K562 (cell line): Measurements from ENCODE around the gene VSIG2. TPM values are rescaled to one million over a fixed set of nuclear protein-coding genes. Genes with fewer than 3 reads are reported as not detected.

Source experiments
- ATAC-seq: fragments of 200-7000 bp; cut with Tn5 transposase; 3 replicates; pipeline ENCODE4 v1.9.1; 2020; ENCODE audit warnings: moderate library complexity
- BruUV-seq: library from RNA; stranded (reverse); fragments of 400-500 nt; replicated peaks from 2 replicates; lab custom pipeline; 2021; lab: Mats Ljungman, UMichigan
- CTCF ChIA-PET: fragments of 300-600 bp; formaldehyde crosslinking; extraction: SDS; loops from one replicate; lab custom pipeline; 2021; ENCODE audit warnings: low intra/inter-chr PET ratio; lab: Yijun Ruan, JAX
- POLR2A ChIA-PET: fragments of 300-600, 350-650 bp; sonication (Branson Sonifier 250); formaldehyde crosslinking; extraction: SDS; loops from one replicate; lab custom pipeline; 2021; ENCODE audit warnings: antibody characterized with exemption, inconsistent platforms; lab: Yijun Ruan, JAX
- DNase-seq, 4 experiments: peaks; one replicate each; pipeline versions ENCODE4 v3.0.0 to v3.0.0-alpha.2; 2011 to 2018; ENCODE audit warnings: low spot score in 3 of 4, mixed read lengths in 3 of 4; ENCODE audit errors: extremely low read depth in 1 of 4
- FAIRE-seq: peaks from 2 replicates; lab custom pipeline; 2011; peaks lifted over from hg19 to GRCh38; lab: Jason Lieb, UNC
- H2AFZ ChIP-seq: 2 replicates; pipeline ENCODE4 v1.6.0; 2011; ENCODE audit warnings: low read depth, low read length, control low read depth, inconsistent platforms
- H3K27ac ChIP-seq: fragments of 200-600 bp; 3 replicates; pipeline ENCODE4 v1.8.0; 2011; ENCODE audit warnings: low read depth, mild to moderate bottlenecking, control low read depth, inconsistent platforms, low read length, moderate library complexity, mixed read lengths; ENCODE audit errors: extremely low read depth
- H3K27me3 ChIP-seq, 2 experiments: fragments of 300-600 bp in 1 of 2; 2 replicates in 1 of 2; 3 replicates in 1 of 2; pipeline versions ENCODE4 v1.6.0 to v1.8.0; 2011; ENCODE audit warnings: inconsistent platforms in 2 of 2, low read length in 2 of 2, mild to moderate bottlenecking in 1 of 2, mixed read lengths in 1 of 2, moderate library complexity in 1 of 2; ENCODE audit not compliant: control insufficient read depth in 2 of 2, insufficient read depth in 2 of 2
- H3K36me3 ChIP-seq: fragments of 300-600 bp; 3 replicates; pipeline ENCODE4 v1.8.0; 2011; ENCODE audit warnings: mild to moderate bottlenecking, low read length, inconsistent platforms; ENCODE audit not compliant: control insufficient read depth, insufficient read depth
- H3K4me1 ChIP-seq, 2 experiments: fragments of 200-600 bp in 1 of 2; replicated peaks in 1 of 2; 2 replicates in 1 of 2; 3 replicates in 1 of 2; pipeline versions ENCODE4 v1.5.1 to v1.8.0; 2011; ENCODE audit warnings: inconsistent platforms in 2 of 2, low read length in 2 of 2, mild to moderate bottlenecking in 1 of 2, mixed read lengths in 1 of 2, moderate library complexity in 1 of 2; ENCODE audit not compliant: control insufficient read depth in 2 of 2, insufficient read depth in 2 of 2
- H3K4me2 ChIP-seq: 2 replicates; pipeline ENCODE4 v1.6.1; 2011; ENCODE audit warnings: low read length, control low read depth, inconsistent platforms, mixed read lengths; ENCODE audit not compliant: insufficient read depth
- H3K4me3 ChIP-seq: fragments of 200-600 bp; sonication (generic), shearing (Covaris generic); 2 replicates; pipeline ENCODE4 v1.5.1; 2016; ENCODE audit warnings: control low read depth, inconsistent platforms
- H3K79me2 ChIP-seq: fragments of 200-600 bp; 3 replicates; pipeline ENCODE4 v1.8.0; 2011; ENCODE audit warnings: low read length, inconsistent platforms; ENCODE audit not compliant: control insufficient read depth, insufficient read depth
- H3K9ac ChIP-seq, 2 experiments: 2 replicates each; pipeline versions ENCODE4 v1.6.0 to v1.6.1; 2011; ENCODE audit warnings: low read depth in 2 of 2, low read length in 2 of 2, control low read depth in 1 of 2, inconsistent platforms in 1 of 2, mild to moderate bottlenecking in 1 of 2, mixed read lengths in 1 of 2; ENCODE audit not compliant: insufficient read depth in 1 of 2
- H3K9me1 ChIP-seq: one replicate; pipeline ENCODE4 v1.6.0; 2011; ENCODE audit warnings: inconsistent platforms, mild to moderate bottlenecking, low read length, moderate library complexity; ENCODE audit not compliant: control insufficient read depth, insufficient read depth
- H3K9me3 ChIP-seq: replicated peaks from 2 replicates; pipeline ENCODE4 v1.5.1; 2011; ENCODE audit warnings: low read depth, low read length, inconsistent platforms; ENCODE audit not compliant: control insufficient read depth, insufficient read depth
- H4K20me1 ChIP-seq: replicated peaks from 2 replicates; pipeline ENCODE4 v1.6.1; 2011; ENCODE audit warnings: low read length, inconsistent platforms, mixed read lengths; ENCODE audit not compliant: control insufficient read depth, insufficient read depth
- BACH1 ChIP-seq: fragments of 200-800 bp; sonication (Bioruptor generic); IDR thresholded peaks from 2 replicates; pipeline ENCODE4 v1.6.1; 2016; ENCODE audit warnings: missing genetic modification characterization, missing compliant biosample characterization
- COPS2 ChIP-seq: fragments of 450-650 bp; conservative IDR thresholded peaks from 2 replicates; pipeline ENCODE4 v1.6.1; 2016; ENCODE audit warnings: mild to moderate bottlenecking, moderate library complexity
- KLF16 ChIP-seq: IDR thresholded peaks from 2 replicates; pipeline ENCODE4 v1.6.1; 2016; ENCODE audit warnings: antibody characterized with exemption
- MAZ ChIP-seq, 2 experiments: fragments of 450-650 bp in 1 of 2; sonication (generic) in 1 of 2; formaldehyde crosslinking; IDR thresholded peaks in 1 of 2; conservative IDR thresholded peaks in 1 of 2; 2 replicates each; pipeline versions ENCODE4 v1.4.0 to v1.5.0; 2020; ENCODE audit warnings: mild to moderate bottlenecking in 1 of 2, missing genetic modification reagents in 1 of 2
- MIER1 ChIP-seq: fragments of 450-650 bp; IDR thresholded peaks from 2 replicates; pipeline ENCODE4 v1.6.1; 2016; ENCODE audit warnings: antibody characterized with exemption, mild to moderate bottlenecking, low read depth
- MLX ChIP-seq, 2 experiments: fragments of 450-650 bp in 1 of 2; sonication (generic) in 1 of 2; formaldehyde crosslinking; conservative IDR thresholded peaks; 2 replicates each; pipeline versions ENCODE4 v1.4.0 to v1.8.1; 2020 to 2022; ENCODE audit warnings: mild to moderate bottlenecking in 1 of 2, missing genetic modification reagents in 1 of 2
- RBBP5 ChIP-seq: fragments of 200-600 bp; sonication (generic); IDR thresholded peaks from 2 replicates; pipeline ENCODE4 v1.6.1; 2012; ENCODE audit warnings: borderline replicate concordance, mild to moderate bottlenecking, low read length, control low read depth, inconsistent platforms; ENCODE audit not compliant: insufficient read depth, poor library complexity, severe bottlenecking
- RBM17 ChIP-seq: fragments of 200-400 bp; formaldehyde crosslinking; IDR thresholded peaks from 2 replicates; pipeline ENCODE4 v1.6.1; 2017; ENCODE audit warnings: low read depth, mild to moderate bottlenecking, low read length, borderline replicate concordance
- ZBTB11 ChIP-seq, 3 experiments: fragments of 200-800 bp in 1 of 3; fragments of 250-450 bp in 1 of 3; fragments of 450-650 bp in 1 of 3; sonication (Bioruptor Pico) in 1 of 3; sonication (Bioruptor generic) in 1 of 3; formaldehyde crosslinking in 1 of 3; IDR thresholded peaks; 2 replicates each; pipeline versions ENCODE4 v1.6.1 to v1.8.0; 2016 to 2022; ENCODE audit warnings: mild to moderate bottlenecking in 2 of 3, missing genetic modification characterization in 2 of 3, missing compliant biosample characterization in 1 of 3, moderate library complexity in 1 of 3
- ZC3H4 ChIP-seq: sonication (generic); formaldehyde crosslinking; IDR thresholded peaks from 2 replicates; pipeline ENCODE4 v1.9.0; 2021; ENCODE audit warnings: missing genetic modification reagents, borderline replicate concordance
- ZFP36 ChIP-seq: fragments of 150-350 bp; IDR thresholded peaks from 2 replicates; pipeline ENCODE4 v1.6.1; 2018; ENCODE audit warnings: low read length, low read depth; ENCODE audit not compliant: partially characterized antibody
- ZNF398 ChIP-seq: fragments of 250-450 bp; sonication (Bioruptor Pico); IDR thresholded peaks from 2 replicates; pipeline ENCODE4 v1.8.0; 2021; ENCODE audit warnings: moderate library complexity, mild to moderate bottlenecking, inconsistent platforms
- WGBS: fragments of 100-300 bp; shearing (Covaris generic); methylation state at CpG from one replicate; pipeline ENCODE4 v1.1.6; 2016; ENCODE audit warnings: low coverage, mixed read lengths; ENCODE audit not compliant: insufficient coverage; ENCODE audit errors: missing lambda C conversion rate; 5-methylcytosine and 5-hydroxymethylcytosine counted together
- in situ Hi-C: fragments of 300-500 bp; cut with MboI; formaldehyde crosslinking; loops from 4 replicates; pipeline ENCODE4 v1.15.0; 2018; ENCODE audit warnings: inconsistent platforms, mixed read lengths
- intact Hi-C: fragments of 100-400 bp; cut with micrococcal nuclease; formaldehyde crosslinking; loops from 2 replicates; pipeline ENCODE4 v1.14.2; 2022
- polyA plus RNA-seq, 8 experiments: library from polyadenylated mRNA; depleted of rRNA in 4 of 8; stranded (reverse) in 5 of 8; unstranded in 3 of 8; fragments of >200 nt; fragmentation: Nextera tagmentation in 2 of 8; fragmentation: Illumina TruSeq in 1 of 8; extraction: Ambion mirVana in 2 of 8; extraction: Trizol in 1 of 8; gene quantifications; 2 replicates each; pipeline versions ENCODE4 v1.2.1 to v1.2.3, GENCODE V29; 2011 to 2014; ENCODE audit warnings: inconsistent platforms in 1 of 8, missing spikeins in 1 of 8
- total RNA-seq, 7 experiments: library from RNA; depleted of rRNA in 6 of 7; stranded (reverse); fragments of >200 nt in 6 of 7; fragmentation: Illumina TruSeq in 2 of 7; extraction: Trizol in 2 of 7; gene quantifications; 2 replicates each; pipeline versions ENCODE4 v1.2.1 to v1.2.3, GENCODE V29; 2011 to 2021; ENCODE audit warnings: low replicate concordance in 1 of 7

The VSIG2 gene
- total and polyA plus RNA-seq, 9 of the 15 experiments (the other 6 are each of a cell fraction or from before 2014, with no cell fraction given), result not detected

GRCh38 chr11:124756753-124757227 is 4.7 kb upstream of the VSIG2 start:
- TF ChIP-seq RBM17 (no peak), ZFP36 (no peak), ZC3H4 (no peak), BACH1 (tag) (no peak), ZBTB11 (CRISPR knock-in tag; IDR thresholded peaks at IDR 0.05) (no peak), ZNF398 (CRISPR knock-in tag) (no peak), COPS2 (no peak), MIER1 (no peak), MLX (CRISPR knock-in tag; conservative IDR thresholded peaks at IDR 0.05) (no peak), MAZ (CRISPR knock-in tag; conservative IDR thresholded peaks at IDR 0.05 in 1 of 2, IDR thresholded peaks at IDR 0.05 in 1 of 2) (no peak), RBBP5 (no peak), KLF16 (no peak)
- ChIA-PET CTCF (interaction anchor here (0.5 kb wide), 1 partner anchor 58 kb away, joined by 3 read pairs; no protein-coding TSS in a partner anchor), POLR2A (interaction anchor here (1.0 kb wide), 1 partner anchor 42 kb away, joined by 3 read pairs; no protein-coding TSS in a partner anchor)
- H3K4me3 ChIP-seq, result no peak overlapping the region
- DNase-seq, result no peak
- intact Hi-C loops, result no loop called here
- no peak overlapping the region for H3K4me2 ChIP-seq
- BruUV-seq, result no TSS peak
- no peaks in the 10 kb centered on the region for H3K9me1 ChIP-seq
- peaks cover 3 to 57% of the 10 kb centered on the region in 2 experiments; a peak in 4 of 5 replicates for H3K27me3 ChIP-seq
- no peak overlapping the region for H2AFZ ChIP-seq
- ATAC-seq, result no peak
- no peak overlapping the region for H3K9ac ChIP-seq
- no peaks in the 10 kb centered on the region for H4K20me1 ChIP-seq
- H3K79me2 ChIP-seq, result no peaks in the 10 kb centered on the region
- no peaks in the 10 kb centered on the region for H3K36me3 ChIP-seq
- in situ Hi-C loops, result no loop called here
- peaks cover 11 to 31% of the 10 kb centered on the region in 2 experiments; a peak in 4 of 5 replicates for H3K4me1 ChIP-seq
- H3K9me3 ChIP-seq, result no peaks in the 10 kb centered on the region
- FAIRE-seq, result no peak
- no peak overlapping the region for H3K27ac ChIP-seq
- 15% methylated on average over 6 of the region's 6 CpGs for WGBS
